Keratinocyte (primary cell): ENCODE results near the gene C1S.

Source experiments
- EZH2 ChIP-seq: IDR thresholded peaks from one replicate; pipeline ENCODE4 v1.6.1; 2012; ENCODE audit warnings: inconsistent platforms, mild to moderate bottlenecking, low read length, moderate library complexity
- TF ChIP-seq, protein P1 (sequence below), 3 experiments: IDR thresholded peaks in 1 of 3; conservative IDR thresholded peaks in 1 of 3; optimal IDR thresholded peaks in 1 of 3; 2 replicates in 2 of 3; 3 replicates in 1 of 3; pipeline versions ENCODE3 to v1.5.1; 2011; ENCODE audit warnings: low read length in 3 of 3, mild to moderate bottlenecking in 3 of 3, moderate library complexity in 2 of 3, control low read depth in 1 of 3, inconsistent platforms in 1 of 3; ENCODE audit not compliant: insufficient read depth in 2 of 3; ENCODE audit errors: extremely low read depth in 1 of 3

DNA sequence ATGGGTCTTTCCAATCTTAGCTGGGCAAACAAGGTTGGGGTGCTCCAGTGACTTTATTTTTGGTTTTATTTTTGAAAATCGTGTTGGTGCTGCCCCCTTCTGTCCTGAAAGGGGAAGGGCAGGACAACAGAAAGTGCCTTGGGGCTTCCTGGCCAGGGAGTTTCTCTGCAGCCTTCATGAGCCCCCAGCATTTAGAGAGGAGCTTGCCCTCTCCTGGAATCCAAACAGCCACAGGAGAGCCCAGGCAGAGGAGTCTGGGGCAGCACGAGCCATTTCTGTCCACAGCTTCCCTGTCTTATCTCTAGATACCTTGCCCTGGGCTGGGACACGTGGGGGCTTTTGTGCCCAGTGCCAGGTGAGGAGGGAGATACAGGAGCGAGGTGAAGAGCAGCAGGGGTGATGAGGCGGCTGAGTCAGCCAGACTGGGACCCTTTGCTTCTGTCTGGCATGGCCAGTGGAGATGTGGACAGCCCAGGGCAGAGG is 52.9 kb downstream of the C1S start:
- no peak for TF ChIP-seq EZH2
- TF ChIP-seq, protein P1, sequence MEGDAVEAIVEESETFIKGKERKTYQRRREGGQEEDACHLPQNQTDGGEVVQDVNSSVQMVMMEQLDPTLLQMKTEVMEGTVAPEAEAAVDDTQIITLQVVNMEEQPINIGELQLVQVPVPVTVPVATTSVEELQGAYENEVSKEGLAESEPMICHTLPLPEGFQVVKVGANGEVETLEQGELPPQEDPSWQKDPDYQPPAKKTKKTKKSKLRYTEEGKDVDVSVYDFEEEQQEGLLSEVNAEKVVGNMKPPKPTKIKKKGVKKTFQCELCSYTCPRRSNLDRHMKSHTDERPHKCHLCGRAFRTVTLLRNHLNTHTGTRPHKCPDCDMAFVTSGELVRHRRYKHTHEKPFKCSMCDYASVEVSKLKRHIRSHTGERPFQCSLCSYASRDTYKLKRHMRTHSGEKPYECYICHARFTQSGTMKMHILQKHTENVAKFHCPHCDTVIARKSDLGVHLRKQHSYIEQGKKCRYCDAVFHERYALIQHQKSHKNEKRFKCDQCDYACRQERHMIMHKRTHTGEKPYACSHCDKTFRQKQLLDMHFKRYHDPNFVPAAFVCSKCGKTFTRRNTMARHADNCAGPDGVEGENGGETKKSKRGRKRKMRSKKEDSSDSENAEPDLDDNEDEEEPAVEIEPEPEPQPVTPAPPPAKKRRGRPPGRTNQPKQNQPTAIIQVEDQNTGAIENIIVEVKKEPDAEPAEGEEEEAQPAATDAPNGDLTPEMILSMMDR (optimal IDR thresholded peaks at IDR 0.05 in 1 of 3, IDR thresholded peaks at IDR 0.05 in 1 of 3, conservative IDR thresholded peaks at IDR 0.05 in 1 of 3; ENCODE audit: extremely low read depth in 1 of 3, insufficient read depth in 2 of 3, low read length in 3 of 3): peak; percentile 64 to 81 (median 80)
